C4-2B (cell line): ENCODE results near the gene CCN5.

Experiments
- CTCF ChIP-seq: fragments of 450-650 bp; conservative IDR thresholded peaks from 2 replicates; pipeline ENCODE4 v1.5.1; 2017; ENCODE audit warnings: mild to moderate bottlenecking
- ZFX ChIP-seq: fragments of 450-650 bp; IDR thresholded peaks from 2 replicates; pipeline ENCODE4 v1.6.1; 2017

GRCh38 chr20:44722990-44723389, 7.8 kb downstream of the CCN5 start:
- no peak for TF ChIP-seq CTCF
- no peak for TF ChIP-seq ZFX
